K562 (cell line): Measurements from ENCODE around the gene EPHB3. TPM values are rescaled to one million over a fixed set of nuclear protein-coding genes. Genes with fewer than 3 reads are reported as not detected.

Experiments used
- ATAC-seq: fragments of 200-7000 bp; cut with Tn5 transposase; 3 replicates; pipeline ENCODE4 v1.9.1; 2020; ENCODE audit warnings: moderate library complexity
- BruUV-seq: library from RNA; stranded (reverse); fragments of 400-500 nt; replicated peaks from 2 replicates; lab custom pipeline; 2021; lab: Mats Ljungman, UMichigan
- CTCF ChIA-PET: fragments of 300-600 bp; formaldehyde crosslinking; extraction: SDS; loops from one replicate; lab custom pipeline; 2021; ENCODE audit warnings: low intra/inter-chr PET ratio; lab: Yijun Ruan, JAX
- POLR2A ChIA-PET: fragments of 300-600, 350-650 bp; sonication (Branson Sonifier 250); formaldehyde crosslinking; extraction: SDS; loops from one replicate; lab custom pipeline; 2021; ENCODE audit warnings: antibody characterized with exemption, inconsistent platforms; lab: Yijun Ruan, JAX
- DNase-seq, 4 experiments: peaks; one replicate each; pipeline versions ENCODE4 v3.0.0 to v3.0.0-alpha.2; 2011 to 2018; ENCODE audit warnings: low spot score in 3 of 4, mixed read lengths in 3 of 4; ENCODE audit errors: extremely low read depth in 1 of 4
- FAIRE-seq: peaks from 2 replicates; lab custom pipeline; 2011; peaks lifted over from hg19 to GRCh38; lab: Jason Lieb, UNC
- H2AFZ ChIP-seq: 2 replicates; pipeline ENCODE4 v1.6.0; 2011; ENCODE audit warnings: low read depth, low read length, control low read depth, inconsistent platforms
- H3K27ac ChIP-seq: fragments of 200-600 bp; 3 replicates; pipeline ENCODE4 v1.8.0; 2011; ENCODE audit warnings: low read depth, mild to moderate bottlenecking, control low read depth, inconsistent platforms, low read length, moderate library complexity, mixed read lengths; ENCODE audit errors: extremely low read depth
- H3K27me3 ChIP-seq, 2 experiments: fragments of 300-600 bp in 1 of 2; 2 replicates in 1 of 2; 3 replicates in 1 of 2; pipeline versions ENCODE4 v1.6.0 to v1.8.0; 2011; ENCODE audit warnings: inconsistent platforms in 2 of 2, low read length in 2 of 2, mild to moderate bottlenecking in 1 of 2, mixed read lengths in 1 of 2, moderate library complexity in 1 of 2; ENCODE audit not compliant: control insufficient read depth in 2 of 2, insufficient read depth in 2 of 2
- H3K36me3 ChIP-seq: fragments of 300-600 bp; 3 replicates; pipeline ENCODE4 v1.8.0; 2011; ENCODE audit warnings: mild to moderate bottlenecking, low read length, inconsistent platforms; ENCODE audit not compliant: control insufficient read depth, insufficient read depth
- H3K4me1 ChIP-seq, 2 experiments: fragments of 200-600 bp in 1 of 2; replicated peaks in 1 of 2; 2 replicates in 1 of 2; 3 replicates in 1 of 2; pipeline versions ENCODE4 v1.5.1 to v1.8.0; 2011; ENCODE audit warnings: inconsistent platforms in 2 of 2, low read length in 2 of 2, mild to moderate bottlenecking in 1 of 2, mixed read lengths in 1 of 2, moderate library complexity in 1 of 2; ENCODE audit not compliant: control insufficient read depth in 2 of 2, insufficient read depth in 2 of 2
- H3K4me2 ChIP-seq: 2 replicates; pipeline ENCODE4 v1.6.1; 2011; ENCODE audit warnings: low read length, control low read depth, inconsistent platforms, mixed read lengths; ENCODE audit not compliant: insufficient read depth
- H3K4me3 ChIP-seq: fragments of 200-600 bp; sonication (generic), shearing (Covaris generic); 2 replicates; pipeline ENCODE4 v1.5.1; 2016; ENCODE audit warnings: control low read depth, inconsistent platforms
- H3K79me2 ChIP-seq: fragments of 200-600 bp; 3 replicates; pipeline ENCODE4 v1.8.0; 2011; ENCODE audit warnings: low read length, inconsistent platforms; ENCODE audit not compliant: control insufficient read depth, insufficient read depth
- H3K9ac ChIP-seq, 2 experiments: 2 replicates each; pipeline versions ENCODE4 v1.6.0 to v1.6.1; 2011; ENCODE audit warnings: low read depth in 2 of 2, low read length in 2 of 2, control low read depth in 1 of 2, inconsistent platforms in 1 of 2, mild to moderate bottlenecking in 1 of 2, mixed read lengths in 1 of 2; ENCODE audit not compliant: insufficient read depth in 1 of 2
- H3K9me1 ChIP-seq: one replicate; pipeline ENCODE4 v1.6.0; 2011; ENCODE audit warnings: inconsistent platforms, mild to moderate bottlenecking, low read length, moderate library complexity; ENCODE audit not compliant: control insufficient read depth, insufficient read depth
- H3K9me3 ChIP-seq: replicated peaks from 2 replicates; pipeline ENCODE4 v1.5.1; 2011; ENCODE audit warnings: low read depth, low read length, inconsistent platforms; ENCODE audit not compliant: control insufficient read depth, insufficient read depth
- H4K20me1 ChIP-seq: replicated peaks from 2 replicates; pipeline ENCODE4 v1.6.1; 2011; ENCODE audit warnings: low read length, inconsistent platforms, mixed read lengths; ENCODE audit not compliant: control insufficient read depth, insufficient read depth
- ELF1 ChIP-seq: fragments of 200-800 bp; sonication (Bioruptor generic); IDR thresholded peaks from 2 replicates; pipeline ENCODE4 v1.6.1; 2016; ENCODE audit warnings: missing genetic modification characterization, missing compliant biosample characterization
- MCM3 ChIP-seq: fragments of 450-650 bp; IDR thresholded peaks from 2 replicates; pipeline ENCODE4 v1.6.1; 2016
- MTA2 ChIP-seq: fragments of 450-650 bp; IDR thresholded peaks from 2 replicates; pipeline ENCODE4 v1.6.1; 2016; ENCODE audit warnings: low read depth
- PCBP2 ChIP-seq: fragments of 200-400 bp; formaldehyde crosslinking; IDR thresholded peaks from 2 replicates; pipeline ENCODE4 v1.6.1; 2018; ENCODE audit warnings: low read length, low read depth, mild to moderate bottlenecking, moderate library complexity; ENCODE audit not compliant: poor library complexity, severe bottlenecking
- RBFOX2 ChIP-seq: fragments of 200-400 bp; formaldehyde crosslinking; IDR thresholded peaks from 2 replicates; pipeline ENCODE4 v1.6.1; 2017; ENCODE audit warnings: low read depth, mild to moderate bottlenecking, low read length, moderate library complexity
- ZNF224 ChIP-seq: sonication (generic); formaldehyde crosslinking; IDR thresholded peaks from 2 replicates; pipeline ENCODE4 v1.8.0; 2022; ENCODE audit warnings: mild to moderate bottlenecking, missing genetic modification reagents
- ZNF431 ChIP-seq: sonication (generic); formaldehyde crosslinking; IDR thresholded peaks from 2 replicates; pipeline ENCODE4 v1.8.0; 2022; ENCODE audit warnings: mild to moderate bottlenecking, missing genetic modification reagents
- WGBS: fragments of 100-300 bp; shearing (Covaris generic); methylation state at CpG from one replicate; pipeline ENCODE4 v1.1.6; 2016; ENCODE audit warnings: low coverage, mixed read lengths; ENCODE audit not compliant: insufficient coverage; ENCODE audit errors: missing lambda C conversion rate; 5-methylcytosine and 5-hydroxymethylcytosine counted together
- in situ Hi-C: fragments of 300-500 bp; cut with MboI; formaldehyde crosslinking; loops from 4 replicates; pipeline ENCODE4 v1.15.0; 2018; ENCODE audit warnings: inconsistent platforms, mixed read lengths
- intact Hi-C: fragments of 100-400 bp; cut with micrococcal nuclease; formaldehyde crosslinking; loops from 2 replicates; pipeline ENCODE4 v1.14.2; 2022
- polyA plus RNA-seq, 8 experiments: library from polyadenylated mRNA; depleted of rRNA in 4 of 8; stranded (reverse) in 5 of 8; unstranded in 3 of 8; fragments of >200 nt; fragmentation: Nextera tagmentation in 2 of 8; fragmentation: Illumina TruSeq in 1 of 8; extraction: Ambion mirVana in 2 of 8; extraction: Trizol in 1 of 8; gene quantifications; 2 replicates each; pipeline versions ENCODE4 v1.2.1 to v1.2.3, GENCODE V29; 2011 to 2014; ENCODE audit warnings: inconsistent platforms in 1 of 8, missing spikeins in 1 of 8
- total RNA-seq, 7 experiments: library from RNA; depleted of rRNA in 6 of 7; stranded (reverse); fragments of >200 nt in 6 of 7; fragmentation: Illumina TruSeq in 2 of 7; extraction: Trizol in 2 of 7; gene quantifications; 2 replicates each; pipeline versions ENCODE4 v1.2.1 to v1.2.3, GENCODE V29; 2011 to 2021; ENCODE audit warnings: low replicate concordance in 1 of 7
- TF ChIP-seq, protein P1 (sequence below): fragments of 450-650 bp; formaldehyde crosslinking; IDR thresholded peaks from 2 replicates; pipeline ENCODE4 v1.4.0; 2022; ENCODE audit warnings: mild to moderate bottlenecking, moderate library complexity
- TF ChIP-seq, protein P2 (sequence below), 2 experiments: fragments of 450-650 bp in 1 of 2; sonication (generic) in 1 of 2; formaldehyde crosslinking in 1 of 2; IDR thresholded peaks in 1 of 2; conservative IDR thresholded peaks in 1 of 2; 2 replicates each; pipeline versions ENCODE4 v1.6.1 to v1.8.1; 2016 to 2023; ENCODE audit warnings: mild to moderate bottlenecking in 2 of 2, moderate library complexity in 2 of 2, inconsistent platforms in 1 of 2, missing genetic modification reagents in 1 of 2
- TF ChIP-seq, protein P3 (sequence below), 2 experiments: fragments of 450-650 bp; IDR thresholded peaks; 2 replicates each; pipeline ENCODE4 v1.6.1; 2016; ENCODE audit warnings: mild to moderate bottlenecking in 2 of 2, borderline replicate concordance in 1 of 2, low read depth in 1 of 2, moderate library complexity in 1 of 2

Gene EPHB3
- total and polyA plus RNA-seq, 9 of the 15 experiments (the other 6 are each of a cell fraction or from before 2014, with no cell fraction given) = not detected

DNA sequence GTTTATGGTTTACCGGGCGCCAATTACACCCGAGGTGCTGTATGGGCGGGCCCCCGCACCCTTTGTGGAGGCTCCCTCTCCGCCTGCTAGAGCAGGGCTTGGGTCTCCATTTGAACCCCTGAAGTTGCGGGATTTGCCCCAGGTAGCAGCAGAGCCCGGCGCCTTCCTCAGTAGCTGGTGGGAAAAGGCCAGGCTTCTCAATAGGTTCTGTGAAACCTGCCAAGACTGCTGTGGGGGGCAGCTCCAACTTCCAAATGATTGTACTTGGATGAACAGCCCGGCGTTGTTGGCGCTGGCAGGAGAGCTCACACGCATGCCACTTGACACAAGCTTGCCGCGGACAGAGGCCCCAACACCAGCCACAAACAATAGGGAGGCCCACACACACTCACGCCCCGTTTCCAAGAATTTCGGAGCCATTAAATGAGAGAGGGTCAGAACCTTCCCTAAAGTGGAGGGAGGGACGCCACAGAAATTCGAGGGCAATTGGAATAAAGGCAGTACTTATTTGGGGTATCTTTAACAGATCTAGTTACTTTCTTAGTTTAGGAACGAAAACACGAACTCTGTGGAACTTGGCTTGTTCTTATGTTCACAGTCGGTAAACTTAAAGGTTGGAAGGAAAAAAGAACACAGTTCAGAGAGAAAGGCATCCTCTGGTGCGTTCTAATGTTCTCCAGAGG, 1.4 kb downstream of the EPHB3 start:
- H3K4me3 ChIP-seq = no peak overlapping the region
- no peak overlapping the region for H2AFZ ChIP-seq
- no peak overlapping the region for H3K27ac ChIP-seq
- POLR2A ChIA-PET = no interaction called here
- H3K4me1 ChIP-seq = peaks cover 0 to 8% of the 10 kb centered on the region in 2 experiments; a peak in 2 of 5 replicates
- no peak for DNase-seq
- no peak overlapping the region for H3K9ac ChIP-seq
- H3K4me2 ChIP-seq = no peak overlapping the region
- no peaks in the 10 kb centered on the region for H3K79me2 ChIP-seq
- H4K20me1 ChIP-seq = 0 out of 2 replicates have a peak, but pooled peaks cover 8% of the 10 kb centered on the region
- H3K36me3 ChIP-seq = no peaks in the 10 kb centered on the region
- BruUV-seq = no TSS peak
- CTCF ChIA-PET = interaction anchor here (0.8 kb wide), 1 partner anchor 214 kb away, joined by 3 read pairs; no protein-coding TSS in a partner anchor
- no peaks in the 10 kb centered on the region for H3K9me1 ChIP-seq
- no peaks in the 10 kb centered on the region for H3K9me3 ChIP-seq
- in situ Hi-C loops (no loop called here), intact Hi-C loops (no loop called here)
- no peak for ATAC-seq
- peaks cover 24 to 75% of the 10 kb centered on the region in 2 experiments; a peak in 4 of 5 replicates for H3K27me3 ChIP-seq
- no peak for FAIRE-seq
- WGBS = 19% methylated on average over 22 of the region's 24 CpGs
- TF ChIP-seq, protein P1, sequence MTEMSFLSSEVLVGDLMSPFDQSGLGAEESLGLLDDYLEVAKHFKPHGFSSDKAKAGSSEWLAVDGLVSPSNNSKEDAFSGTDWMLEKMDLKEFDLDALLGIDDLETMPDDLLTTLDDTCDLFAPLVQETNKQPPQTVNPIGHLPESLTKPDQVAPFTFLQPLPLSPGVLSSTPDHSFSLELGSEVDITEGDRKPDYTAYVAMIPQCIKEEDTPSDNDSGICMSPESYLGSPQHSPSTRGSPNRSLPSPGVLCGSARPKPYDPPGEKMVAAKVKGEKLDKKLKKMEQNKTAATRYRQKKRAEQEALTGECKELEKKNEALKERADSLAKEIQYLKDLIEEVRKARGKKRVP (CRISPR knock-in tag) = no peak
- no peak for TF ChIP-seq ZNF224 (CRISPR knock-in tag)
- TF ChIP-seq RBFOX2 = no peak
- TF ChIP-seq PCBP2 = no peak
- TF ChIP-seq ZNF431 (CRISPR knock-in tag) = no peak
- TF ChIP-seq, protein P2, sequence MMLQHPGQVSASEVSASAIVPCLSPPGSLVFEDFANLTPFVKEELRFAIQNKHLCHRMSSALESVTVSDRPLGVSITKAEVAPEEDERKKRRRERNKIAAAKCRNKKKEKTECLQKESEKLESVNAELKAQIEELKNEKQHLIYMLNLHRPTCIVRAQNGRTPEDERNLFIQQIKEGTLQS (IDR thresholded peaks at IDR 0.05) = no peak
- TF ChIP-seq, protein P2 (CRISPR knock-in tag; conservative IDR thresholded peaks at IDR 0.05) = no peak
- TF ChIP-seq MTA2 = no peak
- no peak for TF ChIP-seq MCM3
- TF ChIP-seq ELF1 (tag) = no peak
- TF ChIP-seq, protein P3, sequence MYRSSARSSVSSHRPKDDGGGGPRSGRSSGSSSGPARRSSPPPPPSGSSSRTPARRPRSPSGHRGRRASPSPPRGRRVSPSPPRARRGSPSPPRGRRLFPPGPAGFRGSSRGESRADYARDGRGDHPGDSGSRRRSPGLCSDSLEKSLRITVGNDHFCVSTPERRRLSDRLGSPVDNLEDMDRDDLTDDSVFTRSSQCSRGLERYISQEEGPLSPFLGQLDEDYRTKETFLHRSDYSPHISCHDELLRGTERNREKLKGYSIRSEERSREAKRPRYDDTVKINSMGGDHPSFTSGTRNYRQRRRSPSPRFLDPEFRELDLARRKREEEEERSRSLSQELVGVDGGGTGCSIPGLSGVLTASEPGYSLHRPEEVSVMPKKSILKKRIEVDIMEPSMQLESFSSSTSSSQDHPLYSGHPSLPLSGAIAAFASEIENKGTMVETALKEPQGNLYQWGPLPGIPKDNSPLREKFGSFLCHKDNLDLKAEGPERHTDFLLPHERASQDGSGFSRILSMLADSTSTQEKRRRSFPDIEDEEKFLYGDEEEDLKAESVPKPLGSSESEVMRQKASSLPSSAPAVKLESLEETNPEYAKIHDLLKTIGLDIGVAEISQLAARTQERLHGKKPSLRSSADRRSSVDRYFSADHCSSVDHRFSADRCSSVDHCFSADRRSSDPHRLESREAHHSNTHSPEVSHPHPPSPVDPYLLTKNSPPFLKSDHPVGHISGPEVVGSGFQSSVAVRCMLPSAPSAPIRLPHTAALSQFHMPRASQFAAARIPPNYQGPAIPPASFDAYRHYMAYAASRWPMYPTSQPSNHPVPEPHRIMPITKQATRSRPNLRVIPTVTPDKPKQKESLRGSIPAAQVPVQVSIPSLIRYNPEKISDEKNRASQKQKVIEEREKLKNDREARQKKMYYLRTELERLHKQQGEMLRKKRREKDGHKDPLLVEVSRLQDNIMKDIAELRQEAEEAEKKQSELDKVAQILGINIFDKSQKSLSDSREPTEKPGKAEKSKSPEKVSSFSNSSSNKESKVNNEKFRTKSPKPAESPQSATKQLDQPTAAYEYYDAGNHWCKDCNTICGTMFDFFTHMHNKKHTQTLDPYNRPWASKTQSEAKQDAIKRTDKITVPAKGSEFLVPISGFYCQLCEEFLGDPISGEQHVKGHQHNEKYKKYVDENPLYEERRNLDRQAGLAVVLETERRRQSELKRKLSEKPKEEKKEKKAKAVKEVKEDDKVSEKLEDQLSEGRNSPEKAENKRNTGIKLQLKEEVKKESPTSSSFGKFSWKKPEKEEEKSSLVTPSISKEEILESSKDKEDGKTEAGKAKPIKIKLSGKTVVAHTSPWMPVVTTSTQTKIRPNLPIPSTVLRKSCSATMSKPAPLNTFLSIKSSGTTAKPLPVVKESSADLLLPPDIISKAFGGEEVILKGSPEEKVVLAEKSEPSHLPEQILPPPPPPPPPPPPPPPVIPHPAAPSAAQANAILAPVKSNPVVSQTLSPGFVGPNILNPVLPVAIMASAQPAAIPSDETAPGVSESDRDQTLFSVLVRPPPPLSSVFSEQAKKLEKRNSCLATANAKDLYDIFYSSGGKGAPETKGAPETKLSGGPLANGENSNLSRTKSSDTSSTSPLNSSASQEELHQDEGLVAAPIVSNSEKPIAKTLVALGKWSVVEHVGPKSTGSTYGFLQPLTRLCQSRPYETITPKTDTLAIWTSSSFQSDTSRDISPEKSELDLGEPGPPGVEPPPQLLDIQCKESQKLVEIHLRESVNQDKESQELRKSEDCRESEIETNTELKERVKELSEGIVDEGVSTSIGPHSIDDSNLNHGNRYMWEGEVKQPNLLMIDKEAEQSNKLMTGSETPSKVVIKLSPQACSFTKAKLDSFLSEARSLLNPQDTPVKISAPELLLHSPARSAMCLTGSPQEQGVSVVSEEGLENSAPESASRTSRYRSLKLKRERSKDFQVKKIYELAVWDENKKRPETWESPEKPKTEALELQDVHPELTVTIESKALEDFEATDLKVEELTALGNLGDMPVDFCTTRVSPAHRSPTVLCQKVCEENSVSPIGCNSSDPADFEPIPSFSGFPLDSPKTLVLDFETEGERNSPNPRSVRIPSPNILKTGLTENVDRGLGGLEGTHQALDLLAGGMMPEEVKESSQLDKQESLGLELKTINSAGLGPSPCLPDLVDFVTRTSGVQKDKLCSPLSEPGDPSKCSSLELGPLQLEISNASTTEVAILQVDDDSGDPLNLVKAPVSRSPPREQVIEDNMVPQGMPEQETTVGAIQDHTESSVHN (IDR thresholded peaks at IDR 0.05; ENCODE audit: borderline replicate concordance in 1 of 2, low read depth in 1 of 2) = no peak
